IgD-negative memory B cell (primary cell): ENCODE results near the gene GATAD2B. TPM values are rescaled to one million over a fixed set of nuclear protein-coding genes. Genes with fewer than 3 reads are reported as not detected.

ENCODE experiments used
- polyA plus RNA-seq: library from polyadenylated mRNA; unstranded; fragments of 300-500 nt; fragmentation: Illumina TruSeq; gene quantifications from one replicate; pipeline ENCODE4 v1.2.3, GENCODE V29; 2021

The GATAD2B gene
- polyA plus RNA-seq, 1 donor from 2014 or later = 4.6 TPM

Other genes with a start within 250 kb of the GATAD2B start
- gene NPR1, start 244.3 kb downstream of the GATAD2B start, polyA plus RNA-seq = not detected
- gene INTS3, start 194.9 kb downstream of the GATAD2B start, polyA plus RNA-seq = 11.8 TPM
- 12.9 TPM for gene SLC27A3, start 147.6 kb downstream of the GATAD2B start, polyA plus RNA-seq
- gene DENND4B, start 23.7 kb upstream of the GATAD2B start, polyA plus RNA-seq = 36.3 TPM
- gene CRTC2, start 35.6 kb upstream of the GATAD2B start, polyA plus RNA-seq = 57.2 TPM
- 52.0 TPM for gene SLC39A1, start 40.6 kb upstream of the GATAD2B start, polyA plus RNA-seq
- gene CREB3L4, start 44.9 kb upstream of the GATAD2B start, polyA plus RNA-seq = 6.5 TPM
- gene JTB, start 54.7 kb upstream of the GATAD2B start, polyA plus RNA-seq = 344 TPM
- gene RAB13, start 63.4 kb upstream of the GATAD2B start, polyA plus RNA-seq = not detected
- gene RPS27, start 67.8 kb upstream of the GATAD2B start, polyA plus RNA-seq = 22,392 TPM
- gene NUP210L, start 232.1 kb upstream of the GATAD2B start, polyA plus RNA-seq = not detected